Transverse colon (tissue), 4 donors: ENCODE data around the gene PARN. TPM values are rescaled to one million over a fixed set of nuclear protein-coding genes. Genes with fewer than 3 reads are reported as not detected.
"Not testable (repeated sequence)": the region's sequence is repeated elsewhere in the genome, so short reads cannot be mapped to it uniquely, and the experiment has no call there.

Source experiments
- DNase-seq: peaks from one replicate; pipeline ENCODE4 v3.0.0-alpha.2; 2019
- H3K27ac ChIP-seq, 4 donors: fragments of 200-600 bp; sonication (generic); 2 replicates each; pipeline ENCODE4 v1.5.1; 2016 to 2018; ENCODE audit warnings: inconsistent platforms in 4 of 4
- H3K27me3 ChIP-seq: fragments of 200-600 bp; sonication (generic); 2 replicates; pipeline ENCODE4 v1.5.1; 2017; ENCODE audit warnings: inconsistent platforms
- H3K36me3 ChIP-seq, 4 donors: fragments of 200-600 bp; sonication (generic); 2 replicates each; pipeline ENCODE4 v1.5.1; 2017 to 2019; ENCODE audit warnings: inconsistent platforms in 4 of 4
- H3K4me1 ChIP-seq, 4 donors: fragments of 200-600 bp; sonication (generic); 2 replicates each; pipeline ENCODE4 v1.5.1; 2017 to 2020; ENCODE audit warnings: inconsistent platforms in 4 of 4
- H3K4me3 ChIP-seq, 4 donors: fragments of 200-600 bp; sonication (generic); 1 replicate in 1 of 4; 2 replicates in 3 of 4; pipeline versions ENCODE4 v1.5.1 to v1.6.1; 2017 to 2019; ENCODE audit warnings: inconsistent platforms in 4 of 4
- H3K9me3 ChIP-seq, 2 donors: fragments of 200-600 bp; sonication (generic); 2 replicates each; pipeline ENCODE4 v1.5.1; 2017 to 2019; ENCODE audit warnings: inconsistent platforms in 2 of 2
- EP300 ChIP-seq: sonication (generic); formaldehyde crosslinking; IDR thresholded peaks from one replicate; pipeline ENCODE4 v1.6.1; 2017; ENCODE audit warnings: antibody characterized with exemption, low read depth
- POLR2A ChIP-seq: fragments of 450-650 bp; IDR thresholded peaks from one replicate; pipeline ENCODE4 v1.6.1; 2016; ENCODE audit warnings: antibody characterized with exemption, mild to moderate bottlenecking, moderate library complexity
- POLR2AphosphoS5 ChIP-seq, 3 donors: sonication (generic); formaldehyde crosslinking; IDR thresholded peaks; one replicate each; pipeline ENCODE4 v1.6.1; 2016; ENCODE audit warnings: antibody characterized with exemption in 3 of 3
- WGBS, 2 donors: methylation state at CpG; one replicate each; pipeline ENCODE4 v1.1.5; 2018; ENCODE audit warnings: low coverage in 1 of 2; 5-methylcytosine and 5-hydroxymethylcytosine counted together
- in situ Hi-C, 4 donors: fragments of 200-750 bp; cut with MboI; loops; one replicate each; pipeline versions ENCODE4 v1.15.0 to v1.15.1; 2017; ENCODE audit warnings: low sequenced_read_pairs in 3 of 4, low pct_ligation_motif_present in 1 of 4, low pct_unique_long_range_greater_than_20kb in 1 of 4
- intact Hi-C: fragments of 100-400 bp; cut with DNase I; formaldehyde crosslinking; loops from one replicate; pipeline ENCODE4 v1.15.1; 2023; ENCODE audit warnings: low total_unique reads
- total RNA-seq, 4 donors: library from RNA; depleted of rRNA; stranded (reverse); fragments of >200 nt; gene quantifications; one replicate each; pipeline ENCODE4 v1.1.0, GENCODE V29; 2016
- TF ChIP-seq, protein P1 (sequence below), 5 experiments: fragments of 200-600 bp in 3 of 5; fragments of 450-650 bp in 2 of 5; sonication (generic) in 3 of 5; IDR thresholded peaks; 1 replicate in 2 of 5; 2 replicates in 3 of 5; pipeline ENCODE4 v1.5.1; 2016 to 2017; ENCODE audit warnings: antibody characterized with exemption in 5 of 5, inconsistent platforms in 3 of 5, mild to moderate bottlenecking in 2 of 5, moderate library complexity in 1 of 5

PARN gene
- total RNA-seq, 4 donors from 2014 or later: 26.9 to 57.3 (median 34.1) TPM

DNA sequence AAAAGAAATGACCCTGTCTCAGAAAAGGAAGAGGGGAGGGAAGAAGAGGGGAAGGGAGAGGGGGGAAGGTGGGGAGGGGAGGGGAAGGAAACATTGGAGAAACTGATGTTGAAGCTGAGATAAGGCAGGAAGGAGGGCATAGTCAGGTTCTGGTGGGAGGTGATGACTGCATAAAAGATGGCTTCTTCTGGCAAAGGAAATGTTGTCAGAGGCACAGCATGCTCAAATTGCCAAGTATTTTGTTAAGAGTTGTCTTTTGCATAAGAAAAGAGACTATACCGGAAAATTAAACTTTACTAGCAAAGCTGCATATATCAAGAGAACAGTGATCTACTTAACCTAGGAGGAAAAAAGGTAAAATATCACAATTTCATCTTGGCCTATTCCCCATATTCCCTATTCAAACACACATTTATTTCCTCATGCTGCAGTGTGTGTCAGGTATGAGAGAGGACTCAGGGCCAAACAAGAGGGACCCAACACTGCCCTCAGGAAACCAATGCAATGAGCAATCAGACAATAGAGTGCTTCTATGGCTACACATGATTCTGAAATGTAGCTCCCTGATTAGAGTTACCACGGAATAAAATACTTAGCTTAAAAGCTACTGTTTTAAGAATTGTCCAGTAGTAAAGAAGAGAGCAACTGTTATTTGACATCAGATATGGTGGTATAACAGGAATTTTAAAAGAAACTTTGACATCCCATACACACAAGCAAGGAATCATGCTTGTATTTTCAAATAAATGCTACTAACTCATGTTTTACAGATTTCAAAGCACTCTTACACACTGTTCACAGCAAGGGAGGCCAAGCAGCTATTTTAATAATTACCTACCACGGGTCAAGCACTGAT lies 80.9 kb downstream of the PARN start:
- in situ Hi-C loops: loop anchor here in 3 of 4 donors (25.0 kb wide), 3 partner anchors 262 to 637 kb away; partner anchors contain the start of gene ERCC4 (in 1 of the 3)
- no peaks in the 10 kb centered on the region for H3K9me3 ChIP-seq
- H3K4me1 ChIP-seq: peaks cover 0 to 13% (median 4%) of the 10 kb centered on the region in 4 donors
- H3K27ac ChIP-seq: peak overlapping the region in 1 of 4 donors; percentile 7
- H3K27me3 ChIP-seq: no peaks in the 10 kb centered on the region
- intact Hi-C loops: no loop called here
- WGBS, 2 donors: 69 to 72% methylated on average over 3 of the region's 3 CpGs
- no peak for DNase-seq
- TF ChIP-seq, protein P1, sequence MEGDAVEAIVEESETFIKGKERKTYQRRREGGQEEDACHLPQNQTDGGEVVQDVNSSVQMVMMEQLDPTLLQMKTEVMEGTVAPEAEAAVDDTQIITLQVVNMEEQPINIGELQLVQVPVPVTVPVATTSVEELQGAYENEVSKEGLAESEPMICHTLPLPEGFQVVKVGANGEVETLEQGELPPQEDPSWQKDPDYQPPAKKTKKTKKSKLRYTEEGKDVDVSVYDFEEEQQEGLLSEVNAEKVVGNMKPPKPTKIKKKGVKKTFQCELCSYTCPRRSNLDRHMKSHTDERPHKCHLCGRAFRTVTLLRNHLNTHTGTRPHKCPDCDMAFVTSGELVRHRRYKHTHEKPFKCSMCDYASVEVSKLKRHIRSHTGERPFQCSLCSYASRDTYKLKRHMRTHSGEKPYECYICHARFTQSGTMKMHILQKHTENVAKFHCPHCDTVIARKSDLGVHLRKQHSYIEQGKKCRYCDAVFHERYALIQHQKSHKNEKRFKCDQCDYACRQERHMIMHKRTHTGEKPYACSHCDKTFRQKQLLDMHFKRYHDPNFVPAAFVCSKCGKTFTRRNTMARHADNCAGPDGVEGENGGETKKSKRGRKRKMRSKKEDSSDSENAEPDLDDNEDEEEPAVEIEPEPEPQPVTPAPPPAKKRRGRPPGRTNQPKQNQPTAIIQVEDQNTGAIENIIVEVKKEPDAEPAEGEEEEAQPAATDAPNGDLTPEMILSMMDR (IDR thresholded peaks at IDR 0.05): no peak
- TF ChIP-seq POLR2AphosphoS5 (IDR thresholded peaks at IDR 0.05) (no peak), EP300 (no peak)
- no peak overlapping the region for H3K4me3 ChIP-seq
- peaks cover 0 to 16% (median 0%) of the 10 kb centered on the region in 4 donors for H3K36me3 ChIP-seq

- peaks cover 0 to 13% (median 4%) of the 10 kb centered on the region in 4 donors for H3K4me1 ChIP-seq
- H3K4me3 ChIP-seq: no peak overlapping the region
- intact Hi-C loops (no loop called here), in situ Hi-C loops (loop anchor here in 3 of 4 donors (25.0 kb wide), 3 partner anchors 258 to 633 kb away; partner anchors contain the start of gene ERCC4 (in 1 of the 3))
- TF ChIP-seq, protein P1 (IDR thresholded peaks at IDR 0.05): no peak
- TF ChIP-seq POLR2A: no peak
- TF ChIP-seq EP300: no peak
- TF ChIP-seq POLR2AphosphoS5 (IDR thresholded peaks at IDR 0.05): no peak
- H3K27ac ChIP-seq: no peak overlapping the region
- WGBS, 2 donors: 88 to 90% methylated on average over 7 of the region's 7 CpGs
- DNase-seq: no peak
- no peaks in the 10 kb centered on the region for H3K27me3 ChIP-seq
- H3K36me3 ChIP-seq: peaks cover 0 to 22% (median under 1%) of the 10 kb centered on the region in 4 donors
- no peaks in the 10 kb centered on the region for H3K9me3 ChIP-seq
These were observed 84.6 kb downstream of the PARN start for GRCh38 chr16:14545346-14545884.

DNA sequence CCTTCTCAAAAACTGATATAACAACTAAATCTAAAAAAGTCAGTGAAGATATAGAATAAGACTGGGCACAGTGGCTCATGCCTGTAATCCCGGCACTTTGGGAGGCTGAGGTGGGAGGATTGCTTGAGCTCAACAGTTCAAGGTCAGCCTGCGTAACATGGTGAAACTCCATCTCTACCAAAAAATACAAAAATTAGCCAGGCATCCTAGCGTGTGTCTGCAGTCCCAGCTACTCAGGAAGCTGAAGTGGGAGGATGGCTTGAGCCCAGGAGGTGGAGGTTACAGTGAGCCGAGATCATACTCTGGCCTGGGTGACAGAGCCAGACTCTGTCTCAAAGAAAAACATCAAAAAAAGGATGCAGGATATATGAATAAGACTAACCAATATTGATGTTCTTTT lies 85.2 kb downstream of the PARN start:
- H3K9me3 ChIP-seq, DNase-seq, H3K27me3 ChIP-seq, intact Hi-C loops, H3K4me3 ChIP-seq, H3K27ac ChIP-seq, H3K4me1 ChIP-seq: not testable (repeated sequence)
- in situ Hi-C loops: loop anchor here in 3 of 4 donors (25.0 kb wide), 3 partner anchors 258 to 633 kb away; partner anchors contain the start of gene ERCC4 (in 1 of the 3)
- H3K36me3 ChIP-seq: peaks cover 0 to 22% (median 1%) of the 10 kb centered on the region in 4 donors
- WGBS, 2 donors: 87 to 92% methylated on average over 3 to 4 of the region's 4 CpGs

- Histone ChIP-seq H3K4me3 (no peak overlapping the region), H3K27me3 (no peaks in the 10 kb centered on the region), H3K27ac (no peak overlapping the region), H3K4me1 (no peaks in the 10 kb centered on the region), H3K36me3 (peaks cover 0 to 22% (median 1%) of the 10 kb centered on the region in 4 donors), H3K9me3 (no peaks in the 10 kb centered on the region)
- WGBS, 2 donors: 75 to 82% methylated on average over 2 of the region's 2 CpGs
- intact Hi-C loops (no loop called here), in situ Hi-C loops (loop anchor here in 3 of 4 donors (25.0 kb wide), 3 partner anchors 252 to 627 kb away; partner anchors contain the start of gene ERCC4 (in 1 of the 3))
- TF ChIP-seq, protein P1 (IDR thresholded peaks at IDR 0.05): no peak
- TF ChIP-seq POLR2A (no peak), POLR2AphosphoS5 (IDR thresholded peaks at IDR 0.05) (no peak)
- DNase-seq: no peak
These were observed 90.4 kb downstream of the PARN start for GRCh38 chr16:14539631-14540030.
